Activated T-helper 17 cell treated with anti-CD3 and anti-CD28 coated beads, Interleukin-2, amount 50 U/mL, for 72 hours (primary cell): ENCODE measurements around the gene CACNA1F. TPM values are rescaled to one million over a fixed set of nuclear protein-coding genes. Genes with fewer than 3 reads are reported as not detected.
A peak's percentile ranks its signal among the peaks of the same experiment; 100 is the strongest.

Experiments used
- ATAC-seq: fragments of 150-1000 bp; cut with Tn5 transposase; replicated peaks from 2 replicates; pipeline ENCODE4 v1.10.0; 2021; ENCODE audit warnings: mild to moderate bottlenecking, moderate library complexity
- H3K27ac Mint-ChIP-seq: one replicate; pipeline ENCODE4 v1.8.0; 2022; ENCODE audit warnings: mixed read lengths
- H3K27me3 Mint-ChIP-seq: one replicate; pipeline ENCODE4 v1.8.0; 2022; ENCODE audit warnings: mixed read lengths
- H3K36me3 Mint-ChIP-seq: one replicate; pipeline ENCODE4 v1.8.0; 2022; ENCODE audit warnings: low read depth, mild to moderate bottlenecking, mixed read lengths
- H3K4me1 Mint-ChIP-seq: one replicate; pipeline ENCODE4 v1.8.0; 2022; ENCODE audit warnings: mixed read lengths
- H3K4me3 Mint-ChIP-seq: one replicate; pipeline ENCODE4 v1.8.0; 2022; ENCODE audit warnings: mild to moderate bottlenecking, mixed read lengths
- H3K9me3 Mint-ChIP-seq: one replicate; pipeline ENCODE4 v1.8.0; 2022; ENCODE audit warnings: mixed read lengths
- total RNA-seq, 2 donors: library from RNA; stranded (reverse); gene quantifications; one replicate each; pipeline ENCODE4 v1.2.3, GENCODE V29; 2022

Gene CACNA1F
- total RNA-seq, 2 donors from 2014 or later, result 0.82 to 6.2 TPM

GRCh38 chrX:49266523-49267445 lies 33.6 kb upstream of the CACNA1F start:
- Mint-ChIP-seq H3K9me3 (no peaks in the 10 kb centered on the region), H3K4me3 (peak overlapping the region; percentile 88), H3K36me3 (peaks cover 50% of the 10 kb centered on the region), H3K27me3 (no peaks in the 10 kb centered on the region), H3K4me1 (peaks cover 26% of the 10 kb centered on the region), H3K27ac (peak overlapping the region; percentile 100)
- ATAC-seq, result no peak

- Mint-ChIP-seq H3K27me3 (no peaks in the 10 kb centered on the region), H3K4me3 (peak within 1 kb of the TSS; percentile 91), H3K9me3 (no peaks in the 10 kb centered on the region), H3K4me1 (peaks cover 28% of the 10 kb centered on the region), H3K36me3 (peaks cover 60% of the 10 kb centered on the region), H3K27ac (peak within 1 kb of the TSS; percentile 94)
- ATAC-seq, result peak; percentile 7
These were observed 31.3 kb upstream of the CACNA1F start, which contains the start of gene FOXP3 for GRCh38 chrX:49264460-49264859. TSS of gene FOXP3 (minus strand) at chrX:49264710. CDS start at chrX:49258505, 6,205 bp downstream.

- H3K36me3 Mint-ChIP-seq, result peaks cover 64% of the 10 kb centered on the region
- ATAC-seq, result no peak
- H3K27me3 Mint-ChIP-seq, result no peaks in the 10 kb centered on the region
- no peaks in the 10 kb centered on the region for H3K9me3 Mint-ChIP-seq
- H3K27ac Mint-ChIP-seq, result peak overlapping the region; percentile 94
- H3K4me1 Mint-ChIP-seq, result peaks cover 36% of the 10 kb centered on the region
- peak overlapping the region; percentile 91 for H3K4me3 Mint-ChIP-seq
These were observed 30.5 kb upstream of the CACNA1F start for GRCh38 chrX:49263631-49264030.

- peak; percentile 31 for ATAC-seq
- peaks cover 65% of the 10 kb centered on the region for H3K36me3 Mint-ChIP-seq
- peak overlapping the region; percentile 91 for H3K27ac Mint-ChIP-seq
- no peaks in the 10 kb centered on the region for H3K27me3 Mint-ChIP-seq
- H3K4me1 Mint-ChIP-seq, result peaks cover 31% of the 10 kb centered on the region
- H3K4me3 Mint-ChIP-seq, result peak overlapping the region; percentile 91
- H3K9me3 Mint-ChIP-seq, result no peaks in the 10 kb centered on the region
These were observed 29.5 kb upstream of the CACNA1F start for GRCh38 chrX:49262603-49263002.

GRCh38 chrX:49260221-49260985 lies 27.3 kb upstream of the CACNA1F start:
- Mint-ChIP-seq H3K9me3 (no peaks in the 10 kb centered on the region), H3K27ac (peak overlapping the region; percentile 54), H3K27me3 (no peaks in the 10 kb centered on the region), H3K4me3 (peak overlapping the region; percentile 91), H3K36me3 (peaks cover 75% of the 10 kb centered on the region), H3K4me1 (peaks cover 26% of the 10 kb centered on the region)
- no peak for ATAC-seq

- Mint-ChIP-seq H3K27ac (peak overlapping the region; percentile 73), H3K36me3 (peaks cover 69% of the 10 kb centered on the region), H3K4me1 (peaks cover 22% of the 10 kb centered on the region), H3K4me3 (peak overlapping the region; percentile 91), H3K27me3 (no peaks in the 10 kb centered on the region), H3K9me3 (no peaks in the 10 kb centered on the region)
- no peak for ATAC-seq
These were observed 25.6 kb upstream of the CACNA1F start for GRCh38 chrX:49258749-49259124.

GRCh38 chrX:49257846-49258748 lies 25.0 kb upstream of the CACNA1F start:
- peaks cover 22% of the 10 kb centered on the region for H3K4me1 Mint-ChIP-seq
- H3K27ac Mint-ChIP-seq, result peak overlapping the region; percentile 54
- H3K9me3 Mint-ChIP-seq, result no peaks in the 10 kb centered on the region
- H3K4me3 Mint-ChIP-seq, result peak overlapping the region; percentile 26
- peak; percentile 42 for ATAC-seq
- no peaks in the 10 kb centered on the region for H3K27me3 Mint-ChIP-seq
- peaks cover 62% of the 10 kb centered on the region for H3K36me3 Mint-ChIP-seq

GRCh38 chrX:49257074-49257790 lies 24.1 kb upstream of the CACNA1F start:
- peak; percentile 4 for ATAC-seq
- Mint-ChIP-seq H3K27me3 (no peaks in the 10 kb centered on the region), H3K9me3 (no peaks in the 10 kb centered on the region), H3K27ac (peak overlapping the region; percentile 54), H3K4me1 (peaks cover 26% of the 10 kb centered on the region), H3K36me3 (peaks cover 61% of the 10 kb centered on the region), H3K4me3 (peak overlapping the region; percentile 26)

GRCh38 chrX:49256268-49256995 lies 23.3 kb upstream of the CACNA1F start:
- Mint-ChIP-seq H3K27ac (no peak overlapping the region), H3K36me3 (peaks cover 61% of the 10 kb centered on the region), H3K9me3 (no peaks in the 10 kb centered on the region), H3K4me3 (no peak overlapping the region), H3K27me3 (no peaks in the 10 kb centered on the region), H3K4me1 (peaks cover 22% of the 10 kb centered on the region)
- no peak for ATAC-seq

- no peak for ATAC-seq
- Mint-ChIP-seq H3K4me1 (peaks cover 17% of the 10 kb centered on the region), H3K27me3 (no peaks in the 10 kb centered on the region), H3K36me3 (peaks cover 59% of the 10 kb centered on the region), H3K4me3 (no peak overlapping the region), H3K9me3 (no peaks in the 10 kb centered on the region), H3K27ac (no peak overlapping the region)
These were observed 21.5 kb upstream of the CACNA1F start for GRCh38 chrX:49254639-49255038.

GRCh38 chrX:49251325-49251724 lies 18.2 kb upstream of the CACNA1F start:
- Mint-ChIP-seq H3K27me3 (no peaks in the 10 kb centered on the region), H3K4me1 (peaks cover 8% of the 10 kb centered on the region), H3K4me3 (no peak overlapping the region), H3K27ac (peak overlapping the region; percentile 70), H3K36me3 (peaks cover 76% of the 10 kb centered on the region), H3K9me3 (no peaks in the 10 kb centered on the region)
- no peak for ATAC-seq

GRCh38 chrX:49250578-49250977 lies 17.4 kb upstream of the CACNA1F start:
- Mint-ChIP-seq H3K27ac (peak overlapping the region; percentile 70), H3K9me3 (no peaks in the 10 kb centered on the region), H3K4me3 (no peak overlapping the region), H3K4me1 (peaks cover 8% of the 10 kb centered on the region), H3K27me3 (no peaks in the 10 kb centered on the region), H3K36me3 (peaks cover 76% of the 10 kb centered on the region)
- peak; percentile 51 for ATAC-seq

GRCh38 chrX:49250066-49250465 lies 16.9 kb upstream of the CACNA1F start:
- H3K27ac Mint-ChIP-seq, result peak overlapping the region; percentile 70
- no peaks in the 10 kb centered on the region for H3K9me3 Mint-ChIP-seq
- peaks cover 79% of the 10 kb centered on the region for H3K36me3 Mint-ChIP-seq
- H3K27me3 Mint-ChIP-seq, result no peaks in the 10 kb centered on the region
- H3K4me3 Mint-ChIP-seq, result no peak overlapping the region
- H3K4me1 Mint-ChIP-seq, result peaks cover 8% of the 10 kb centered on the region
- ATAC-seq, result peak; percentile 8
